HepG2 (cell line): Measurements from ENCODE around the gene LYRM4. TPM values are rescaled to one million over a fixed set of nuclear protein-coding genes. Genes with fewer than 3 reads are reported as not detected.

Source experiments
- AHR ChIP-seq: IDR thresholded peaks from 2 replicates; pipeline ENCODE4 v1.6.1; 2018; ENCODE audit warnings: missing genetic modification reagents, missing compliant biosample characterization
- BORCS8-MEF2B ChIP-seq: sonication (generic); formaldehyde crosslinking; IDR thresholded peaks from 2 replicates; pipeline ENCODE4 v1.8.0; 2022; ENCODE audit warnings: mild to moderate bottlenecking, missing genetic modification reagents
- DMTF1 ChIP-seq: sonication (generic); formaldehyde crosslinking; IDR thresholded peaks from 2 replicates; pipeline ENCODE4 v1.4.0; 2020; ENCODE audit warnings: mild to moderate bottlenecking, missing genetic modification reagents
- ETV5 ChIP-seq: IDR thresholded peaks from 2 replicates; pipeline ENCODE4 v1.6.1; 2018; ENCODE audit warnings: missing biosample characterization, missing genetic modification reagents, inconsistent platforms, borderline replicate concordance
- FOXK2 ChIP-seq: fragments of 450-650 bp; IDR thresholded peaks from 2 replicates; pipeline ENCODE4 v1.6.1; 2016
- GTF2F1 ChIP-seq: fragments of 150-350 bp; IDR thresholded peaks from 2 replicates; pipeline ENCODE4 v1.6.1; 2014; ENCODE audit warnings: low read length
- HCFC1 ChIP-seq: fragments of 150-350 bp; IDR thresholded peaks from 2 replicates; pipeline ENCODE4 v1.6.1; 2014; ENCODE audit warnings: low read depth, low read length
- HMG20A ChIP-seq: IDR thresholded peaks from 2 replicates; pipeline ENCODE4 v1.6.1; 2016; ENCODE audit warnings: borderline replicate concordance
- KAT8 ChIP-seq: IDR thresholded peaks from 2 replicates; pipeline ENCODE4 v1.6.1; 2016; ENCODE audit warnings: missing genetic modification reagents, missing compliant biosample characterization
- NFYB ChIP-seq: sonication (generic); formaldehyde crosslinking; IDR thresholded peaks from 2 replicates; pipeline ENCODE4 v1.4.0; 2020; ENCODE audit warnings: missing genetic modification reagents
- SIX1 ChIP-seq: sonication (generic); formaldehyde crosslinking; IDR thresholded peaks from 2 replicates; pipeline ENCODE4 v1.4.0; 2020; ENCODE audit warnings: missing genetic modification reagents, borderline replicate concordance
- TP53 ChIP-seq: sonication (generic); formaldehyde crosslinking; conservative IDR thresholded peaks from 2 replicates; pipeline ENCODE4 v1.4.0; 2020; ENCODE audit warnings: missing genetic modification reagents
- ZBTB33 ChIP-seq: sonication (generic); formaldehyde crosslinking; IDR thresholded peaks from 2 replicates; pipeline ENCODE4 v1.4.0; 2020; ENCODE audit warnings: missing genetic modification reagents
- ZFP41 ChIP-seq: sonication (generic); formaldehyde crosslinking; IDR thresholded peaks from 2 replicates; pipeline ENCODE4 v1.4.0; 2020; ENCODE audit warnings: mild to moderate bottlenecking, missing genetic modification reagents, borderline replicate concordance
- ZNF280B ChIP-seq: sonication (generic); formaldehyde crosslinking; IDR thresholded peaks from 2 replicates; pipeline ENCODE4 v1.5.0; 2020; ENCODE audit warnings: missing genetic modification reagents, mild to moderate bottlenecking, borderline replicate concordance
- ZNF530 ChIP-seq: sonication (generic); formaldehyde crosslinking; IDR thresholded peaks from 2 replicates; pipeline ENCODE4 v1.5.0; 2020; ENCODE audit warnings: low read depth, mild to moderate bottlenecking, missing genetic modification reagents
- ZNF687 ChIP-seq: sonication (generic); formaldehyde crosslinking; IDR thresholded peaks from 2 replicates; pipeline ENCODE4 v1.5.1; 2020; ENCODE audit warnings: mild to moderate bottlenecking, missing genetic modification reagents, moderate library complexity
- ZNF691 ChIP-seq: sonication (generic); formaldehyde crosslinking; IDR thresholded peaks from 2 replicates; pipeline ENCODE4 v1.4.0; 2020; ENCODE audit warnings: missing genetic modification reagents, low read depth, mild to moderate bottlenecking, borderline replicate concordance
- ZNF773 ChIP-seq: sonication (generic); formaldehyde crosslinking; IDR thresholded peaks from 2 replicates; pipeline ENCODE4 v1.4.0; 2020; ENCODE audit warnings: missing genetic modification reagents, borderline replicate concordance
- polyA plus RNA-seq, 8 experiments: library from polyadenylated mRNA; depleted of rRNA in 3 of 8; stranded (reverse) in 7 of 8; unstranded in 1 of 8; fragments of >200 nt; fragmentation: Illumina TruSeq in 4 of 8; extraction: Trizol in 4 of 8; gene quantifications; 2 replicates each; pipeline versions ENCODE4 v1.2.1 to v1.2.3, GENCODE V29; 2011 to 2016; ENCODE audit warnings: low read depth in 4 of 8, missing spikeins in 1 of 8, mixed read lengths in 1 of 8; ENCODE audit not compliant: insufficient read depth in 1 of 8
- total RNA-seq, 5 experiments: library from RNA; depleted of rRNA; stranded (reverse); fragments of >200 nt; fragmentation: Illumina TruSeq; extraction: Trizol; gene quantifications; 2 replicates each; pipeline ENCODE4 v1.2.3, GENCODE V29; 2016; ENCODE audit warnings: low read depth in 1 of 5

Gene LYRM4
- total and polyA plus RNA-seq, 2 of the 13 experiments (the other 11 are each of a cell fraction or from before 2014, with no cell fraction given): 64.6 to 67.5 TPM

GRCh38 chr6:5121479-5121878 is 139.3 kb downstream of the LYRM4 start (continued):
- peak; percentile 69; the same call in 1 of the 2 replicates for TF ChIP-seq ZNF280B (CRISPR knock-in tag)
- no peak for TF ChIP-seq DMTF1 (CRISPR knock-in tag)
- no peak for TF ChIP-seq NFYB (CRISPR knock-in tag)
- TF ChIP-seq ZNF691 (CRISPR knock-in tag): no peak
- TF ChIP-seq BORCS8-MEF2B: 0 out of 2 replicates have a peak, but pooled peaks have one; percentile 63
- no peak for TF ChIP-seq ZNF773
- TF ChIP-seq ZFP41 (CRISPR knock-in tag): no peak
- no peak for TF ChIP-seq SIX1 (CRISPR knock-in tag)
- TF ChIP-seq ZNF687: peak; percentile 76
- no peak for TF ChIP-seq ZNF530 (CRISPR knock-in tag)
- no peak for TF ChIP-seq GTF2F1
- no peak for TF ChIP-seq FOXK2
- no peak for TF ChIP-seq ZBTB33 (CRISPR knock-in tag)
- no peak for TF ChIP-seq ETV5 (CRISPR knock-in tag)
- TF ChIP-seq KAT8 (CRISPR knock-in tag): no peak
- no peak for TF ChIP-seq AHR (CRISPR knock-in tag)
- TF ChIP-seq TP53 (CRISPR knock-in tag): no peak
- no peak for TF ChIP-seq HMG20A
- TF ChIP-seq HCFC1: no peak
